Posterior cingulate gyrus (tissue), 11 donors: Measurements from ENCODE around the gene TFE3.
A peak's percentile ranks its signal among the peaks of the same experiment; 100 is the strongest.
"Not testable (repeated sequence)": the region's sequence is repeated elsewhere in the genome, so short reads cannot be mapped to it uniquely, and the experiment has no call there.

ENCODE experiments used
- DNase-seq, 10 donors: peaks; one replicate each; pipeline versions ENCODE4 v3.0.0 to v3.0.0-alpha.2; 2020 to 2021; ENCODE audit warnings: mixed read lengths in 3 of 10
- intact Hi-C: fragments of 100-400 bp; cut with DNase I; formaldehyde crosslinking; loops from one replicate; pipeline ENCODE4 v1.15.1; 2023

Gene TFE3

DNA sequence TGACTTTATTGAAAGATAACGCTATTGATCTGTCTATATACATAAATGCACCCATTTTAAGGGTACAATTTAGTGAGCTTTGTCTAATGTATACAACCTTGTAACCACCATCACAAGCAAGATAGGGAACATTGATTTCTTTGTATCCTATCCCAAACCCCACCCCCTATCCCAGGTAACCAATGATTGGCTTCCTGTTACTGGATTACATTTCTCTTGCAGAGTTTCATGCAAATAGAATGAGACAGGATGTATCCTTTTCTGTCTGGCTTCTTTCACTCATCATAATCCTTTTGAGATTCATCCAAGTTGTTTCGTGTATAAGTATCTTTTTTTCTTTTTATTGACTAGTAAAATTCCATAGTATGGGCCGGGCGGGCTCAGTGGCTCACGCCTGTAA is 39.5 kb downstream of the TFE3 start:
- intact Hi-C loops = no loop called here
- no peak for DNase-seq

DNA sequence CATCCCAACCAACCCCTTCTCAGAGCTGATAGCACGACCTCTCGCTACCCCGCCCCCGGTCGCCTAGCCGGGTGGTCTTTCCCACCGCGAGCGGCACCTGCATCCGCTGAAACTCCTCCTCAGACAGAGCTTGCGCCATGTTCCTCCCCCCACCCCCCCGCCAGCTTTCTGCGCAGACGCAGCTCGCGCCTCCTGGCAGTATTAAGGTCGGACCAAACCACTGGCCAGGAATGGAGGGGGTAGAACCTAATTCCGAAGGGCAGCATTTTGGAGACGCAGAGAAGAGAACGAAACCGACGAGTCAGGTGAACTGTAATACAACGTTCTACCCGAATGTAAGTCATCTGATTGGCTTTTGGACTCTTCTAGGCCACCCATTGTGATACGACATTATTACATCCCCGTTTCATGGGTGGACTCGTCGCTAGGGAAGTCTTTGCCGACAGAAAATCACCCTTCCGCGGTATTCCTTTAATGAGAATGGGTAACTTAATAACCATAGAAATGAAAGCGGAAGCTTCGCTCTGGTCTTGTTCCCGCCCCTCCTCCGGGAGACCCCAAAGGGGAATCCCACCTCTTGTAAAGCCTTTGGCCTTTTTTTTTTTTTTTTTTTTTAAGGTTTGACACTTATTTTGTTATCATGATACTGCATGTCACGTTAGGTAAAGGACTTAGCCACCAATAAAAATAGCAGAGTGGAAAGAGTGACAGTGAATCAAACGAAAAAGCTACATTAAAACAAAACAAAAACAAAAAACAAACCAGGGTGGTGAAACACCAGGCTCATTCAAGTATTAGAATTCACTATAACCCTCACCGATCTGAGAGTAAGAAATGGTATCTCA is 40.8 kb downstream of the TFE3 start, which contains the start of gene GRIPAP1:
GRIPAP1 (minus strand) TSS at position 174 of the 845 bp plus-strand sequence; CDS start at position 139, 35 bp downstream.
- intact Hi-C loops = loop anchor here (1.0 kb wide), 1 partner anchor 41 kb away; the partner anchor contains the start of gene TFE3
- DNase-seq = peak in 9 of 10 donors; percentile 18 to 90 (median 46)

DNA sequence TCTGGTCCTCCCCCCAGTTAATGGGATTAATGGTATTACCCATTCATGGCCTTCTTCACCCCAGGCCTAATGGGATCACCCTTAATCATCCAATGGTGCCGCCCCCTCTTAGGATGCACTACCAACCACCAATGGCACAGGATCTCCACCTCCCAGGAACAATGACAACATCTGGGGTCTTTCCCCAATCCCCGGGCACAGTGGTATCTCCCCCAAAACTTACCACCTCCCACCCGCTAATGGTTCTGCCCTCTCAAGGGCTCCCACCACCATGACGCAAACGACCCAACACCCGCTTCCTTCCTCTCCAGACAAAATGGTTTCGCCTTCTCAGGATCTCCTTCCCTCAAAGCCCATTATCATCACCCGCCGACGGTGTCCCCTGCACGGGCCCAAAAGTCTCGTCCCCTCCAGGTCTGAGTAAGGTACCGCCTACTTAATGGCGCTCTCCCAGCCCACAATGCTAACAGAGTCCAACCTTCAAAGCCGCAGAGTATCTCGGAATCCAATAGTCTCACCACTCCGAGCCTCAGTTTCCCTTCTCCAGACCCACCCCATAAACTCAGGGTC is 41.6 kb downstream of the TFE3 start:
- peak in 3 of 10 donors; percentile 10 to 75 (median 19) for DNase-seq
- intact Hi-C loops = loop anchor here (1.0 kb wide), 1 partner anchor 42 kb away; the partner anchor contains the start of gene TFE3

DNA sequence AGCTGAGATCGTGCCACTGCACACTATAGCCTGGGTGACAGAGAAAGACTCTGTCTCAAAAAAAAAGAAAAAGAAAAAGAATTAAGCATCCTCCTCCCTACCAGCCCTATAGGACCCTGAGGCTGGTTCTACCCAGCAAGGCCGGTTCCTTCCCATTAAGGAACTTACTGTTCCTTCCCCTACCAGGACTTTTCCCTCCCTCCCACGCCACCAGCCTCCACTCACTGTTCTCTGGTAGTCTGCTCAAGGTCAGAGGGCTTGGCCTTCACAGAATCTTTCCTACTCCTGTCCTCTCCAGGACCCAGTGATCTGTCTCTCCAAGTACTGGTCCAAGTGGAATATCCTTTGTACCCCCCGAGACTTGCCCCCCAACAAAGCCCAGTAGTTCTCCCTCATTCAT is 42.5 kb downstream of the TFE3 start:
- intact Hi-C loops = no loop called here
- DNase-seq = peak in 1 of 10 donors; percentile 20

DNA sequence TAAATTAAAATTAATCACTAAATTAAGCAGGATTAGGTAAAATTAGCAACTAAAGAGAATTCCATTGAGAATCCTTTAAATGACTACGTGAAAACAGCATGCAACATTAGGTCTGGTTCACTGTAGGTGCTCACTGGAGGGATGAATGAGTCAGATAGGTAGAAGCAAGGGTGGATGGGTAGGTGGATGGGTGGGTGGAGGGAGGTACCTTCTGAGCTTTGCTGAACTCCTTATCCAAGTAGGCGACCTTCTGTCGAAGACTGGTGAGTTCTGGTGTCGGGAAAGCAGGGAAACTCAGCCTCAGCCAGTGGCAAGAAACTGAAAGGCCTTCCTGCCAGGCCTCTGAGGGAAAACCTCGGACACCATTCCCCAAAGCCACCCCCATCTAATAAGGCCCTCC is 44.1 kb downstream of the TFE3 start:
- peak in 1 of 10 donors; percentile 22 for DNase-seq
- intact Hi-C loops = no loop called here

DNA sequence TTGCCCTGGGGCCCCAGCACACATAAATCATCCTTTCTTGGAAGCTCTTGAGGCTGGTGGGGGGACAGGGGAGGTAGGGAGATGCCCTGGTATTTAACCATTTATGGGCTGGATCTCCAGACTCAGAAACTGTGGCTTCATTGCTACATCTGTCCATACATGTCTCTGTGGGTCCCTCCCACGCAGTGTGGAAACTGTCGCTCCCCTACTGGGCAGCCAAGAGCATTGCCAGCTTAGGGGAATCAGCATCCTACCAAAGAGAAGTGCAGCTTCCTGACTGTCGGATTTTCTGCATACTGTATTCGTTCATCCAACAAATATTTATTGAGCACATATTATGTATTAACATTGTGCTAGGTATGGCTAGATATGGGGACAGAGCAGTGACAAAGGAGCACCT is 44.8 kb downstream of the TFE3 start:
- DNase-seq = peak in 1 of 10 donors; percentile 52
- intact Hi-C loops = no loop called here

DNA sequence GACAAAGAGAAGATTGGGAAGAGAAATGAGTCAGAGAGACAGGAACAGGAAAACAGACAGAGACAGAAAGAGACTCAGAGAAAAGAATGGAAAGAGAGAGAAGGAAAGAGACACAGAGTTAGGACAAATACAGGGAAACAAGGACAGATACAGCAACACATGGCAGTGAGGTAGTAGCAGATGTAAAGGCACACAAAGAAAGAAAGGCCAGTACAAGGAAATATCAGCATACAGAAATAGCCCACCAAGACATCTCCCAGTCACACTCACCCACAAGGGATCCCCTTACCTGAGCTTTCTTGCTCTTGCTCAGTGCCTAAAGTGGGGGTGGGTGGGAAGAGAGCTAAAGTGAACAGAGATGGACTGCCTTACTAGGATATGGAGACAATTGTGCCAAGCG is 45.3 kb downstream of the TFE3 start:
- intact Hi-C loops = no loop called here
- no peak for DNase-seq

DNA sequence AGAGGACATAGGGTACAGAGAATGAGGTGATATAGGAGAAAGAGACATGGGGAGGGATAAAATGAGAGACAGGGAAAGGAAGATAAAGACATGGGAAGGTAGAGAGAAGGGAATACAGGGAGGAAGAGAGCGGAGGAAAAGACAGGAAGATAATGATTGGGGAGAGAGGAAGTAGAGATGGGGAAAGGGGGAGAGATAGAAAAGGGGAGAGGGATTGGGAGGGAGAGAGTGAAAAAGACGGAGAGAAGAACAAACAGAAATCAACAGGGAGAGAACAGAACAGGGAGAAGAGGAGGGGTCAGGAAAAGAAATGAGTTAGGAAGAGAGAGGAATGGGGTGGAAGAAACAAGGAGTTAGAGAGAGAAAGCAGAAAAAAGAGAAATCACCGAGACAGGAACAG is 45.7 kb downstream of the TFE3 start:
- intact Hi-C loops = no loop called here

DNA sequence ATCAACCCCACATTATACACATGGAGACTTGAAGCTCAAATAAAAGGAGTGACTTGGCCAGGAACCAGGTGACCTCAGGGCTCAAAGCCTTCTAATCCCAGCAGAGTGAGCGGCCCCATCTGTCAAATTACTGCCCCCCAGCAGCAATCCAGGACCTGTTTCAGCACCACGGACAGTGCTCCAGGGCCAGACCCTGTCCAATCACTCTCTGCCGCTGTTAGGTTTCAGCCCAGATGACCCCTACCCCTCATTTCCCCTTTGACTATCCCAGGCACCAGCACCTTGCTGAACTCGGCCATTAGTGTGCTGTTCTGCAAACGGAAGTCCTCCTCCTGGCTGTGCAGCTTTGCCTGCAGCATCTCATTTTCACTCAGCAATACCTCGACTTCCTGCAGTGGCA is 46.2 kb downstream of the TFE3 start:
- no peak for DNase-seq
- intact Hi-C loops = no loop called here

More for the DNA sequence above, 45.7 kb downstream of the TFE3 start:
- DNase-seq = no peak

DNA sequence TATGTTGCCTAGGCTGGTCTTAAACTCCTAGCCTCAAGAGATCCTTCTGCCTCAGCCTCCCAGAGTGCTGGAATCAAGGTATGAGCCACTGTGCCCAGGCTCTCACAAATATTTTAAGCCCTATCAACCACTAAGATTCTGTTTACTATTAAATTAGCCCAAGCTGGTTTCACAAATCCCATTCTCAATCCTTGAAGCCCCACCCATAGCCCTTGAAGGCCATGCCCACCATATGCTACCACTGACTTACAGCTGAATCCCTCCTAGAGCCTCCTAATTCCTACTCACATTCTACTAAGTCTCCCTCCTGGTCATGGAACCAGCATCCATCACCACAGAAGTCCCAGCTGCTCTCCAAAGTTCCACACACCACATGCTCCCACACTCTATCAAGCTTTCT is 50.8 kb downstream of the TFE3 start:
- intact Hi-C loops = no loop called here
- DNase-seq = no peak

DNA sequence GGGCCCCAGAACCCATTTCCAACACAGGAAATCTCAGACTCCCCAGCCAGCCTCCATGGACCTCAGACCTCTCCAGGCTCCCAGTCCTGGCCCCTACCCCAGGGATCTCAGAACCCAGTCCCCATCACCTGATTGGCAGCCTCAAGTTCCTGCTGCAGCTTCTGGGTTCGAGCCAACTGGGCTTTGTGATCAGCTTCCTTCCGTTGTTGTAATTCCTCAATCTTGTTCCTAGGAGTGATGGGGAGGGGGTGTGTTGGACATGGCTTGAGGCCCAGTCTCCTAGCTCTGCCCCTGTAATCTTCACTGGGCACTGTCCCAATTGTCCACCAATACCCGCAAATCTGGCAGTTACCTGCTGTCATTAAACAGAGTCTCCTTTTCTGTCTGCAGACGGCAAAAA is 53.7 kb downstream of the TFE3 start:
- intact Hi-C loops = no loop called here
- DNase-seq = peak in 1 of 10 donors; percentile 32

DNA sequence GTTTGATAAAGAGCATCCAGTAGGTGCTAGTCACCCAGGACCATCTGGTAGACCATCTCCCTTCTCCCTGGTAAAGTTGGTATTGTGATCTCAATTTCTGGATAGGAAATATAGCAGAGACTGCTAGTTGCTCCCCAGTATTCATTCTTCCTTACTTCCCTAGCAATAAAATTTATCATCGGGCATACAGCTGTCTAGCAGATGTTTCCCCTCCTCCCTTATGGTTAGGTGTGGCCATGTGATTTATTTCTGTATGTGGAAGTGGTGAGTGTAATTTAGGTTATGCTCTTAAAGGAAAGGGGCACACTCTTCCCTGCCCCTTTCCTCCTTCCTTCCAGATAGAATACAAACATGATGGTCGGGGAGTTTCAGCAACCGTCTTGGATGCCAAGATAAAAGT is 59.3 kb downstream of the TFE3 start:
- no peak for DNase-seq
- intact Hi-C loops = no loop called here

DNA sequence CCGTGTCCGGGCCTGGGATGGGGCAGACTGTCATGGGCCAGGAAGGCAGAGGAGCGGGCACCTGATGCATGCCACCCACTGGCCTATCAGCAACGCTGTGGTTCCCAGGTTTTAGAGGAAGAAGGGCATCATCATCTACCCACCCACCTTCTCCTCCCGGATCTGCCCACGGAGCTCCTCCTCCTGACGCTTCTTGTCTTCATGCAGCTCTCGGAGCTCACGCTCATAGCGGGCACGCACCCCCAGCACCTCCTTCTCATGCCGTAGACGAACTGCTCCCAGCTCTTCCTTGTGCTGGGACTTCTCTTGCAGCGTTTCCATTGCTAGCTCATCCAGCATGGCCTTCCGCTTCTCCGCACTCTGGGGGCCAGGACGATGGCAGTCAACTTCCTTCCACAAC is 60.1 kb downstream of the TFE3 start:
- intact Hi-C loops = no loop called here
- DNase-seq = peak in 1 of 10 donors; percentile 73

DNA sequence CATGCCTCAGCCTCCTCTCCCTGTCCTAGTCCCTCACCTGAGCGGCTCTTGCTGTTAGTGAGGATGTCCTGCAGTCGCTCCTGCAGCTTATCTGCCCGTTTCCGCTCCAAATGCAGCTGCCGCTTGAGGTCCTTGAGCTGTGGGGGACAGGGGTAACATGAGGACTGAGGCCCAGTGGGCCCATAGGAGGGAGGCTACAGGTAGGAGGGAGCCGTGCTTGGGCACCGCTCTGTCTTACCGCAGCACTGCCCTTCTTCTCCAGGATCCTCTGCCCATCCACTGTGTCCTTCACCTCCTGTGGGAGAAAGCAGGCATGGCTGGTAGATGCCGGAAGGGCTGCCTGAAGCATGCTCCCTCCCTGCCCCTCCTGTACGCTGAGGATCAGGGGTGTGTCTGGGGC is 62.0 kb downstream of the TFE3 start:
- intact Hi-C loops = no loop called here
- peak in 1 of 10 donors; percentile 67 for DNase-seq

DNA sequence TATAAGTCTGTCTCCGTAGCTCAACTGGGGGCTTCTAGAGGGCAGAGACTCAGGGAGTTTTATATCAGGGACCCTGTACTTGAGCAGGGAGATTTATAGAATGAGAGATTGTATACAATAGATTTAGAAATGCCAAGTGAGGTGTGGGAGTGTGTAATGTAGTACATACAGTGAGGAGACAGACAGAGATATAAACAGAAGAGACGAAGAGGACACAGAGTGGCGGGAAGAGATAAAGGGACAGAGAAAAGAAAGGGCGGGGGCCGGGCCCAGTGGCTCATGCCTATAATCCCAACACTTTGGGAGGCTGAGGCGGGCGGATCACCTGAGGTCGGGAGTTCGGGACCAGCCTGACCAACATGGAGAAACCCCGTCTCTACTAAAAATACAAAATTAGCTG is 62.8 kb downstream of the TFE3 start:
- DNase-seq, intact Hi-C loops: not testable (repeated sequence)
